HEK293 (cell line): ENCODE measurements around the gene TPPP3.

Experiments used
- CTCF ChIA-PET: fragments of 350-600 bp; formaldehyde crosslinking; extraction: SDS; loops from one replicate; lab custom pipeline; 2021; ENCODE audit warnings: antibody characterized with exemption; lab: Yijun Ruan, JAX
- POLR2A ChIA-PET: fragments of 300-600 bp; formaldehyde crosslinking; extraction: SDS; loops from one replicate; lab custom pipeline; 2020; ENCODE audit warnings: antibody characterized with exemption, inconsistent platforms; lab: Yijun Ruan, JAX
- H3K27ac ChIP-seq: fragments of 200-500 bp; sonication (Bioruptor generic); 2 replicates; pipeline ENCODE4 v1.5.1; 2014; ENCODE audit warnings: low read depth, low read length, control low read depth, inconsistent platforms; ENCODE audit errors: extremely low read depth
- H3K36me3 ChIP-seq, 2 experiments: fragments of 200-500 bp in 1 of 2; sonication (Bioruptor generic) in 1 of 2; 1 replicate in 1 of 2; 2 replicates in 1 of 2; pipeline ENCODE4 v1.5.1; 2014 to 2017; ENCODE audit warnings: inconsistent platforms in 2 of 2, low read length in 2 of 2; ENCODE audit not compliant: control insufficient read depth in 2 of 2, insufficient read depth in 1 of 2
- H3K4me1 ChIP-seq: fragments of 200-500 bp; sonication (Bioruptor generic); 2 replicates; pipeline ENCODE4 v1.5.1; 2014; ENCODE audit warnings: mild to moderate bottlenecking, low read length, inconsistent platforms; ENCODE audit not compliant: control insufficient read depth, insufficient read depth
- H3K4me3 ChIP-seq: 2 replicates; pipeline ENCODE4 v1.5.1; 2011; ENCODE audit warnings: low read depth, mild to moderate bottlenecking, control low read depth, low read length, moderate library complexity
- H3K9me3 ChIP-seq: fragments of 200-500 bp; sonication (Bioruptor generic); 2 replicates; pipeline ENCODE4 v1.5.1; 2014; ENCODE audit warnings: low read depth, low read length, inconsistent platforms; ENCODE audit not compliant: control insufficient read depth, insufficient read depth
- EGR2 ChIP-seq: fragments of 450-650 bp; formaldehyde crosslinking; IDR thresholded peaks from 2 replicates; pipeline ENCODE4 v1.5.1; 2016; ENCODE audit warnings: low read depth, missing biosample characterization, missing genetic modification characterization
- PBX3 ChIP-seq: sonication (generic); formaldehyde crosslinking; IDR thresholded peaks from 2 replicates; pipeline ENCODE4 v1.8.1; 2022; ENCODE audit warnings: mild to moderate bottlenecking, moderate library complexity, missing genetic modification reagents
- RBAK ChIP-seq: fragments of 450-650 bp; formaldehyde crosslinking; IDR thresholded peaks from 2 replicates; pipeline ENCODE4 v1.5.1; 2016; ENCODE audit warnings: missing biosample characterization, missing genetic modification characterization
- SALL2 ChIP-seq: fragments of 450-650 bp; formaldehyde crosslinking; IDR thresholded peaks from 2 replicates; pipeline ENCODE4 v1.5.0; 2017; ENCODE audit warnings: missing biosample characterization, mild to moderate bottlenecking, missing genetic modification characterization, borderline replicate concordance
- ZBTB17 ChIP-seq: fragments of 450-650 bp; formaldehyde crosslinking; IDR thresholded peaks from 2 replicates; pipeline ENCODE4 v1.5.1; 2016; ENCODE audit warnings: missing biosample characterization, missing genetic modification characterization
- ZBTB6 ChIP-seq: fragments of 450-650 bp; formaldehyde crosslinking; IDR thresholded peaks from 2 replicates; pipeline ENCODE4 v1.5.1; 2017; ENCODE audit warnings: missing biosample characterization, missing genetic modification characterization
- ZBTB7A ChIP-seq: fragments of 450-650 bp; formaldehyde crosslinking; IDR thresholded peaks from 2 replicates; pipeline ENCODE4 v1.5.1; 2016; ENCODE audit warnings: low read depth, missing biosample characterization, missing genetic modification characterization
- ZNF211 ChIP-seq: fragments of 450-650 bp; formaldehyde crosslinking; IDR thresholded peaks from 2 replicates; pipeline ENCODE4 v1.5.1; 2016; ENCODE audit warnings: low read depth, missing biosample characterization, missing genetic modification characterization
- ZNF223 ChIP-seq: fragments of 450-650 bp; formaldehyde crosslinking; IDR thresholded peaks from 2 replicates; pipeline ENCODE4 v1.5.1; 2016; ENCODE audit warnings: missing biosample characterization, missing genetic modification characterization
- ZNF266 ChIP-seq: fragments of 450-650 bp; formaldehyde crosslinking; IDR thresholded peaks from 2 replicates; pipeline ENCODE4 v1.5.1; 2016; ENCODE audit warnings: missing biosample characterization, missing genetic modification characterization, low read depth
- ZNF274 ChIP-seq, 2 experiments: fragments of 200-500 bp in 1 of 2; fragments of 450-650 bp in 1 of 2; sonication (Bioruptor generic) in 1 of 2; formaldehyde crosslinking in 1 of 2; IDR thresholded peaks; 2 replicates each; pipeline versions ENCODE4 v1.5.1 to v1.6.1; 2014 to 2016; ENCODE audit warnings: borderline replicate concordance in 1 of 2, inconsistent platforms in 1 of 2, low read length in 1 of 2, missing biosample characterization in 1 of 2, missing genetic modification characterization in 1 of 2
- ZNF302 ChIP-seq: fragments of 450-650 bp; formaldehyde crosslinking; IDR thresholded peaks from 2 replicates; pipeline ENCODE4 v1.5.1; 2016; ENCODE audit warnings: missing biosample characterization, missing genetic modification characterization, low read depth
- ZNF391 ChIP-seq: fragments of 450-650 bp; formaldehyde crosslinking; IDR thresholded peaks from 2 replicates; pipeline ENCODE4 v1.5.1; 2016; ENCODE audit warnings: low read depth, missing biosample characterization, missing genetic modification characterization, borderline replicate concordance
- ZNF596 ChIP-seq: fragments of 450-650 bp; IDR thresholded peaks from 2 replicates; pipeline ENCODE4 v1.5.0; 2018; ENCODE audit warnings: missing biosample characterization, mild to moderate bottlenecking, missing genetic modification characterization, moderate library complexity
- ZNF610 ChIP-seq: fragments of 450-650 bp; formaldehyde crosslinking; IDR thresholded peaks from 2 replicates; pipeline ENCODE4 v1.5.1; 2016; ENCODE audit warnings: missing biosample characterization, missing genetic modification characterization, borderline replicate concordance
- ZNF623 ChIP-seq: fragments of 450-650 bp; formaldehyde crosslinking; IDR thresholded peaks from 2 replicates; pipeline ENCODE4 v1.5.1; 2016; ENCODE audit warnings: missing biosample characterization, missing genetic modification characterization
- ZNF626 ChIP-seq: fragments of 450-650 bp; sonication (Bioruptor Pico); formaldehyde crosslinking; IDR thresholded peaks from 2 replicates; pipeline ENCODE4 v1.5.1; 2018; ENCODE audit warnings: missing biosample characterization, missing genetic modification characterization, inconsistent platforms
- ZNF645 ChIP-seq: fragments of 450-650 bp; formaldehyde crosslinking; IDR thresholded peaks from 2 replicates; pipeline ENCODE4; 2016; ENCODE audit warnings: missing biosample characterization, missing genetic modification characterization
- ZNF792 ChIP-seq: fragments of 450-650 bp; formaldehyde crosslinking; IDR thresholded peaks from 2 replicates; pipeline ENCODE4 v1.5.1; 2016; ENCODE audit warnings: missing biosample characterization, missing genetic modification characterization

TPPP3 gene

GRCh38 chr16:67384778-67385510 is 8.4 kb downstream of the TPPP3 start (continued):
- no peak for TF ChIP-seq ZNF626 (tag by site-specific recombination)

GRCh38 chr16:67383284-67383683 is 10.0 kb downstream of the TPPP3 start:
- Histone ChIP-seq H3K9me3 (no peaks in the 10 kb centered on the region), H3K36me3 (no peaks in the 10 kb centered on the region), H3K27ac (no peak overlapping the region), H3K4me3 (no peak overlapping the region), H3K4me1 (no peaks in the 10 kb centered on the region)
- TF ChIP-seq ZNF223 (tag by site-specific recombination) (no peak), SALL2 (tag by site-specific recombination) (no peak), ZNF211 (no peak), ZNF645 (tag by site-specific recombination) (no peak), ZNF596 (tag by site-specific recombination) (no peak), ZNF274 (IDR thresholded peaks at IDR 0.05; ENCODE audit: low read length) (no peak), ZNF274 (tag by site-specific recombination; IDR thresholded peaks at IDR 0.05; ENCODE audit: borderline replicate concordance) (no peak), ZBTB7A (tag by site-specific recombination) (no peak), EGR2 (tag by site-specific recombination) (no peak), ZNF623 (tag by site-specific recombination) (no peak), ZBTB6 (tag by site-specific recombination) (no peak), ZNF302 (no peak)
- POLR2A ChIA-PET: interaction anchor here (0.5 kb wide), 1 partner anchor 49 kb away, joined by 9 read pairs; no protein-coding TSS in a partner anchor
- CTCF ChIA-PET: no interaction called here

- Histone ChIP-seq H3K4me3 (no peak overlapping the region), H3K9me3 (no peaks in the 10 kb centered on the region), H3K36me3 (no peaks in the 10 kb centered on the region), H3K4me1 (no peaks in the 10 kb centered on the region), H3K27ac (no peak overlapping the region)
- no peak for TF ChIP-seq RBAK (tag by site-specific recombination)
- no peak for TF ChIP-seq PBX3
- no peak for TF ChIP-seq ZNF792 (tag by site-specific recombination)
- TF ChIP-seq ZNF391 (tag by site-specific recombination): no peak
- no peak for TF ChIP-seq ZNF266 (tag by site-specific recombination)
- no peak for TF ChIP-seq ZBTB17 (tag by site-specific recombination)
- no peak for TF ChIP-seq ZNF610 (tag by site-specific recombination)
- CTCF ChIA-PET: no interaction called here
- POLR2A ChIA-PET: no interaction called here
Observed at GRCh38 chr16:67378642-67379041, 14.7 kb downstream of the TPPP3 start.
